NCI-H187 treated with DMSO at 0.1 percent for 48 hours (cell line): Measurements from ENCODE around the gene CGREF1.
A peak's percentile ranks its signal among the peaks of the same experiment; 100 is the strongest.
"Not testable (repeated sequence)": the region's sequence is repeated elsewhere in the genome, so short reads cannot be mapped to it uniquely, and the experiment has no call there.

Source experiments
- DNase-seq: peaks from one replicate; lab custom pipeline; 2025; lab: John Stamatoyannopoulos, UW

CGREF1 gene

GRCh38 chr2:27137322-27137935 lies 18.5 kb upstream of the CGREF1 start:
- DNase-seq = no peak

- no peak for DNase-seq
Observed at GRCh38 chr2:27136751-27137150, 17.8 kb upstream of the CGREF1 start.

GRCh38 chr2:27135478-27135955 lies 16.6 kb upstream of the CGREF1 start:
- no peak for DNase-seq

- no peak for DNase-seq
Observed at GRCh38 chr2:27134781-27135477, 16.0 kb upstream of the CGREF1 start.

- peak; percentile 72 for DNase-seq
Observed at GRCh38 chr2:27133905-27134780, 15.2 kb upstream of the CGREF1 start, which contains the start of gene PREB. PREB (minus strand) TSS chr2:27134636; CDS start chr2:27134421, 215 bp downstream.

GRCh38 chr2:27133195-27133875 lies 14.4 kb upstream of the CGREF1 start:
- no peak for DNase-seq

- no peak for DNase-seq
Observed at GRCh38 chr2:27131429-27131828, 12.5 kb upstream of the CGREF1 start.

GRCh38 chr2:27130396-27130795 lies 11.5 kb upstream of the CGREF1 start:
- no peak for DNase-seq

- no peak for DNase-seq
Observed at GRCh38 chr2:27128668-27129571, 10.0 kb upstream of the CGREF1 start.

GRCh38 chr2:27127883-27128667 lies 9.1 kb upstream of the CGREF1 start:
- no peak for DNase-seq

- DNase-seq = no peak
Observed at GRCh38 chr2:27126252-27126710, 7.4 kb upstream of the CGREF1 start.

GRCh38 chr2:27125104-27125503 lies 6.2 kb upstream of the CGREF1 start:
- no peak for DNase-seq

- no peak for DNase-seq
Observed at GRCh38 chr2:27123302-27124150, 4.6 kb upstream of the CGREF1 start, which contains the start of gene ABHD1. ABHD1 (plus strand) TSS chr2:27123815; CDS start chr2:27123949, 134 bp downstream.

- no peak for DNase-seq
Observed at GRCh38 chr2:27122791-27123190, 3.9 kb upstream of the CGREF1 start.

- no peak for DNase-seq
Observed at GRCh38 chr2:27121906-27122305, 3.0 kb upstream of the CGREF1 start.

- not testable (repeated sequence) for DNase-seq
Observed at GRCh38 chr2:27119330-27119670, 372 bp upstream of the CGREF1 start.

- DNase-seq = no peak
Observed at GRCh38 chr2:27117995-27118524, 868 bp downstream of the CGREF1 start.

- DNase-seq = no peak
Observed at GRCh38 chr2:27115519-27115918, 3.4 kb downstream of the CGREF1 start.
